Keratinocyte (primary cell): ENCODE measurements around the gene RAB44.

Experiments used
- CTCF ChIP-seq, 3 experiments: IDR thresholded peaks in 1 of 3; conservative IDR thresholded peaks in 1 of 3; optimal IDR thresholded peaks in 1 of 3; 2 replicates in 2 of 3; 3 replicates in 1 of 3; pipeline versions ENCODE3 to v1.5.1; 2011; ENCODE audit warnings: low read length in 3 of 3, mild to moderate bottlenecking in 3 of 3, moderate library complexity in 2 of 3, control low read depth in 1 of 3, inconsistent platforms in 1 of 3; ENCODE audit not compliant: insufficient read depth in 2 of 3; ENCODE audit errors: extremely low read depth in 1 of 3
- EZH2 ChIP-seq: IDR thresholded peaks from one replicate; pipeline ENCODE4 v1.6.1; 2012; ENCODE audit warnings: inconsistent platforms, mild to moderate bottlenecking, low read length, moderate library complexity

- TF ChIP-seq CTCF (optimal IDR thresholded peaks at IDR 0.05 in 1 of 3, IDR thresholded peaks at IDR 0.05 in 1 of 3, conservative IDR thresholded peaks at IDR 0.05 in 1 of 3; ENCODE audit: extremely low read depth in 1 of 3, insufficient read depth in 2 of 3, low read length in 3 of 3) (no peak), EZH2 (no peak)
Observed at GRCh38 chr6:36698871-36699271, 1.2 kb downstream of the RAB44 start.
